OCI-LY3 (cell line): Measurements from ENCODE around the gene LMAN2.
A peak's percentile ranks its signal among the peaks of the same experiment; 100 is the strongest.

Source experiments
- H2AFZ ChIP-seq: fragments of 200-600, 300-600 bp; shearing (Covaris generic); 2 replicates; pipeline ENCODE4 v1.6.0; 2014; ENCODE audit warnings: antibody characterized with exemption, low read depth, low read length
- H3K27ac ChIP-seq: fragments of 200-600, 300-600 bp; sonication (generic); 2 replicates; pipeline ENCODE4 v1.5.1; 2014; ENCODE audit warnings: mild to moderate bottlenecking, low read length, moderate library complexity, mixed read lengths
- H3K27me3 ChIP-seq: fragments of 200-600, 300-600 bp; sonication (generic); 2 replicates; pipeline ENCODE4 v1.6.1; 2014; ENCODE audit warnings: low read depth, low read length, mixed read lengths
- H3K36me3 ChIP-seq: fragments of 200-600, 300-600 bp; sonication (generic); replicated peaks from 2 replicates; pipeline ENCODE3; 2014; ENCODE audit warnings: low read depth, low read length, mixed read lengths
- H3K4me1 ChIP-seq: fragments of 300-600, 200-600 bp; sonication (generic); 2 replicates; pipeline ENCODE4 v1.6.1; 2014; ENCODE audit warnings: low read length, mixed read lengths
- H3K4me2 ChIP-seq: fragments of 200-600, 300-600 bp; sonication (generic); 2 replicates; pipeline ENCODE4 v1.6.1; 2014; ENCODE audit warnings: low read length, mixed read lengths
- H3K4me3 ChIP-seq: fragments of 300-600, 200-600 bp; sonication (generic); 2 replicates; pipeline ENCODE4 v1.5.1; 2014; ENCODE audit warnings: antibody characterized with exemption, mild to moderate bottlenecking, low read length, moderate library complexity
- H3K79me2 ChIP-seq: fragments of 300-600, 200-600 bp; shearing (Covaris generic); 2 replicates; pipeline ENCODE4 v1.6.1; 2014; ENCODE audit warnings: mild to moderate bottlenecking, low read length, mixed read lengths
- H3K9ac ChIP-seq: fragments of 300-600, 200-600 bp; shearing (Covaris generic); 2 replicates; pipeline ENCODE4 v1.6.0; 2014; ENCODE audit warnings: mild to moderate bottlenecking, low read length, moderate library complexity
- H3K9me3 ChIP-seq: fragments of 200-600, 300-600 bp; shearing (Covaris generic); 2 replicates; pipeline ENCODE4 v1.6.1; 2014; ENCODE audit warnings: low read length, mixed read lengths; ENCODE audit not compliant: insufficient read depth
- H4K20me1 ChIP-seq: fragments of 200-600, 300-600 bp; sonication (generic); 2 replicates; pipeline ENCODE4 v1.6.1; 2016; ENCODE audit warnings: low read length, mixed read lengths; ENCODE audit not compliant: insufficient read depth
- EZH2phosphoT487 ChIP-seq: fragments of 200-600 bp; shearing (Covaris generic); IDR thresholded peaks from 2 replicates; pipeline ENCODE4 v1.6.1; 2018; ENCODE audit warnings: antibody characterized with exemption, mixed run types, low read depth
- TF ChIP-seq, protein P1 (sequence below): fragments of 200-600, 300-600 bp; sonication (generic); IDR thresholded peaks from 2 replicates; pipeline ENCODE4 v1.5.1; 2014; ENCODE audit warnings: antibody characterized with exemption, low read length, low read depth

LMAN2 gene

DNA sequence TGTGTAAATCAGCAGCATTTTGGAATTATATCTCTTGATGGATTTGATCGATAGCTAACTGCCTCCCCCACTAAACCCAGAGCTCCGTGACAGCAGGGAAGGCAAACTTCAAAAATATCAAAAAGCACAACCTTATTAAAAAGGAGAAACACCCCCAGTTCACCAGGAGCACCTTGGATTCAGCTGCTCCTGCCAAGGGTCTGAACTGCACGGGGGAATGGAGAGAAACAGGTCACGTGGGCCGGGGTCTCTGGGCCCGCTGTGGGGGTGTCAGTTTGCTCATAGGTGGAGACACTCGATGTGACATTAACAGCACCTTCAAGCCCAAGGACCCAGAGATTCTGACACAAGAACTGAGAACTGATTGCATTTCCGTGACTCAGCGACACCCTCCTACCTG lies 31.7 kb upstream of the LMAN2 start:
- H3K4me1 ChIP-seq: no peaks in the 10 kb centered on the region
- H3K4me2 ChIP-seq: no peak overlapping the region
- no peaks in the 10 kb centered on the region for H4K20me1 ChIP-seq
- no peak overlapping the region for H3K9ac ChIP-seq
- H3K79me2 ChIP-seq: no peaks in the 10 kb centered on the region
- H3K4me3 ChIP-seq: no peak overlapping the region
- TF ChIP-seq EZH2phosphoT487: no peak
- TF ChIP-seq, protein P1, sequence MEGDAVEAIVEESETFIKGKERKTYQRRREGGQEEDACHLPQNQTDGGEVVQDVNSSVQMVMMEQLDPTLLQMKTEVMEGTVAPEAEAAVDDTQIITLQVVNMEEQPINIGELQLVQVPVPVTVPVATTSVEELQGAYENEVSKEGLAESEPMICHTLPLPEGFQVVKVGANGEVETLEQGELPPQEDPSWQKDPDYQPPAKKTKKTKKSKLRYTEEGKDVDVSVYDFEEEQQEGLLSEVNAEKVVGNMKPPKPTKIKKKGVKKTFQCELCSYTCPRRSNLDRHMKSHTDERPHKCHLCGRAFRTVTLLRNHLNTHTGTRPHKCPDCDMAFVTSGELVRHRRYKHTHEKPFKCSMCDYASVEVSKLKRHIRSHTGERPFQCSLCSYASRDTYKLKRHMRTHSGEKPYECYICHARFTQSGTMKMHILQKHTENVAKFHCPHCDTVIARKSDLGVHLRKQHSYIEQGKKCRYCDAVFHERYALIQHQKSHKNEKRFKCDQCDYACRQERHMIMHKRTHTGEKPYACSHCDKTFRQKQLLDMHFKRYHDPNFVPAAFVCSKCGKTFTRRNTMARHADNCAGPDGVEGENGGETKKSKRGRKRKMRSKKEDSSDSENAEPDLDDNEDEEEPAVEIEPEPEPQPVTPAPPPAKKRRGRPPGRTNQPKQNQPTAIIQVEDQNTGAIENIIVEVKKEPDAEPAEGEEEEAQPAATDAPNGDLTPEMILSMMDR: no peak
- H3K27ac ChIP-seq: no peak overlapping the region
- no peaks in the 10 kb centered on the region for H3K9me3 ChIP-seq
- no peaks in the 10 kb centered on the region for H3K36me3 ChIP-seq
- no peak overlapping the region for H2AFZ ChIP-seq
- peaks cover 41% of the 10 kb centered on the region for H3K27me3 ChIP-seq

DNA sequence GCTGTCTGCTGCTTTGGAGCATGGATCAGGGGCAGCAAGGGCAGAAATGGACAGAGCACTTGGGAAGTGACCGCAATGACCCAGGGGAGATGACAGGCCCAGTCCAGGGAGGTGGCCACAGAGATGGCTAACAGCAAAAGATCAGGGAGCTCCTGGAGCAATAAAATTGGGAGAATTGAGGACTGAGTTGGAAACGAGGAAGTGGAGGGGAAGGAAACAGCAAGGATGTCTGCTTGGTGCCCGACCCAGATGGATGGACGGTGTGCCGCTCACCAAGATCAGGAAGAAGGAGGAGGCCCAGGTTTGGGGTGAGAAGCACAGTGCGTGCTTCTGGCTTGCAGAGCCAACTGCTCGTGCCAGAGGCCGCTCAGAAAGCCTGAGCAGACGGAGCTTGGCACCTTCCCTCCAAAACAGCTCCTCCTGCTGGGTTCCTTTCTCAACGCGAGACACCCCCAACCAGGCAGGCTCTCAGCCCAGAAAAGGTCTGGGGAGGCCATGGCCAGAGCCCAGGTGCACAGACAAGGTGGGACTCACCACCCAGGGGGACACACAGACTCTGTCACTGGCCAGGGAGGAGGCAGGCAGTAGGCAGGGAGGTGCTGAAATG lies 31.1 kb upstream of the LMAN2 start:
- Histone ChIP-seq H3K4me3 (no peak overlapping the region), H2AFZ (no peak overlapping the region), H3K36me3 (no peaks in the 10 kb centered on the region), H3K79me2 (no peaks in the 10 kb centered on the region), H3K4me2 (no peak overlapping the region), H3K27ac (no peak overlapping the region), H3K9ac (no peak overlapping the region), H3K9me3 (no peaks in the 10 kb centered on the region), H4K20me1 (no peaks in the 10 kb centered on the region), H3K27me3 (peaks cover 36% of the 10 kb centered on the region), H3K4me1 (no peaks in the 10 kb centered on the region)
- TF ChIP-seq, protein P1: peak; percentile 39
- TF ChIP-seq EZH2phosphoT487: no peak

DNA sequence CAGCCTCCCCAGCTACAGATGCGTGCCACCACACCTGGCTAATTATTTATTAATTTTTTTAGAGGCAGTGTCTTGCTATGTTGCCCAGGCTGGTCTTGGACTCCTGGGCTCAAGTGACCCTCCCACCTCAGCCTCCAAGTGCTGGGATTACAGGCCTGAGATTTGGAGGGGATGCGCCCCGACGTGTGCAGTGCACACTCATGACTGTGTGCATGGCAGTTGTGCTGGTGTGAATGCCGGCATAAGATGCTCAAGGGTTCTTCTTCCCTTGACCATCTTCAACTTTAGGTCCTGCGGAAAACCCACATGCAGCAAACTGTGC lies 29.3 kb upstream of the LMAN2 start:
- Histone ChIP-seq H3K4me1 (no peaks in the 10 kb centered on the region), H3K9me3 (no peaks in the 10 kb centered on the region), H3K4me3 (no peak overlapping the region), H3K27me3 (peaks cover 24% of the 10 kb centered on the region), H2AFZ (no peak overlapping the region), H4K20me1 (no peaks in the 10 kb centered on the region), H3K9ac (no peak overlapping the region), H3K36me3 (no peaks in the 10 kb centered on the region), H3K79me2 (no peaks in the 10 kb centered on the region), H3K27ac (no peak overlapping the region), H3K4me2 (no peak overlapping the region)
- TF ChIP-seq, protein P1: no peak
- TF ChIP-seq EZH2phosphoT487: no peak

DNA sequence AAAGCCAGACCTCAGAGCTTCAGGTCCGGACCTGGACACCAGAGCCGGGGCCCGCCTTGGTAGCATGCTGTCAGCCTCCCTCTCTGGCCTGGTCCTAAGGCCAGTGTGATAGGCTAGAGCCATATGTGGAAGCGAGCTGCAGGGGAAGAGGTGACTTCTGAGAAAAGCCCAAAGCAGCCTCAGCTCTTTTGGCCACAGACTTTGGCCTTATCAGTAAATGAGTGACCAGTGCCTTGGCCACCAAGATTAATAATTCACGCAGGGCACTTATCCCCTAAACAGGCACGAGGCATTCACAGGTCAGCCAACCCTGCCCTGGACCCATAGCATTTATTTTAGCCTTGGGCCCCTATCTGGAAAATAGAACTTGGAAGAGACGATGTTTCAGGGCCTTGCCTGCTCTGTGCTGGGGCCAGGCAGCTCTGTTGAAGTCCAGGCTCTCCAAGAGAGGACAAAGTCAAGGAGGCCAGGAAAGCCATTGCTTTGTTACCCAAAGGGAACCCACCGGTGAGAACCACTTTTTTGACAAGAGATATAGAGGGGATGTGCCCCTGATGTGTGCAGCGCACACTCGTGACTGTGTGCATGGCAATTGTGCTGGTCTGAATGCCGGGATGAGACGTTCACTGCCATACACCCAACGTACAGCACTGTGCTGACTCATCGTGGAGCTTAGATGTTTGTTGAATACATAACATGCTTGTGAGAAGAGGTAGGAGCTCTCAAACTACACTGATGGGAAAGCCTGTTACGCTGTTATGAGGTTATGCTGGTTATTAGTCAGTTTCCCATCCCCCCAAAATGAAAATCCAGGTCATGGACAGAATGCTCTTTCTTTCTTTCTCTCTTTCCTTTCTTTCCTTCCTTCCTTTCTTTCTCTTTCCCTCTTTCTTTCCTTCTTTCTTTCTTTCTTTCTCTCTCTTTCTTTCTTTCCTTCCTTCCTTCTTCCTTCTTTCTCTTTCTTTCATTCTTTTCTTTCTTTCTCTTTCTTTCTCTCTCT lies 27.7 kb upstream of the LMAN2 start:
- H3K27ac ChIP-seq: no peak overlapping the region

More for the DNA sequence above, 27.7 kb upstream of the LMAN2 start:
- H4K20me1 ChIP-seq: no peaks in the 10 kb centered on the region
- H3K36me3 ChIP-seq: no peaks in the 10 kb centered on the region
- H2AFZ ChIP-seq: no peak overlapping the region
- H3K4me3 ChIP-seq: no peak overlapping the region
- peaks cover 14% of the 10 kb centered on the region for H3K27me3 ChIP-seq
- H3K9me3 ChIP-seq: no peaks in the 10 kb centered on the region
- no peak overlapping the region for H3K9ac ChIP-seq
- H3K4me1 ChIP-seq: no peaks in the 10 kb centered on the region
- TF ChIP-seq, protein P1: no peak
- TF ChIP-seq EZH2phosphoT487: no peak
- H3K4me2 ChIP-seq: no peak overlapping the region
- no peaks in the 10 kb centered on the region for H3K79me2 ChIP-seq
